GM21619 (cell line): Measurements from ENCODE around the gene WFDC5.
"Not testable (repeated sequence)": the region's sequence is repeated elsewhere in the genome, so short reads cannot be mapped to it uniquely, and the experiment has no call there.

Experiments
- ATAC-seq: cut with Tn5 transposase; IDR thresholded peaks from one replicate; pipeline ENCODE4 v1.9.1; 2021; ENCODE audit not compliant: unreplicated experiment

WFDC5 gene

GRCh38 chr20:45090481-45090880 lies 24.5 kb downstream of the WFDC5 start:
- no peak for ATAC-seq

GRCh38 chr20:45088247-45088646 lies 26.7 kb downstream of the WFDC5 start:
- no peak for ATAC-seq

- no peak for ATAC-seq
Observed at GRCh38 chr20:45087814-45088213, 27.2 kb downstream of the WFDC5 start.

- no peak for ATAC-seq
Observed at GRCh38 chr20:45087097-45087790, 27.7 kb downstream of the WFDC5 start.

- no peak for ATAC-seq
Observed at GRCh38 chr20:45085867-45086266, 29.1 kb downstream of the WFDC5 start.

GRCh38 chr20:45085289-45085688 lies 29.7 kb downstream of the WFDC5 start:
- ATAC-seq, result no peak

GRCh38 chr20:45083127-45083526 lies 31.8 kb downstream of the WFDC5 start:
- ATAC-seq, result no peak

- ATAC-seq, result no peak
Observed at GRCh38 chr20:45082468-45082867, 32.5 kb downstream of the WFDC5 start.

GRCh38 chr20:45080867-45081624 lies 33.9 kb downstream of the WFDC5 start:
- no peak for ATAC-seq

- no peak for ATAC-seq
Observed at GRCh38 chr20:45077559-45077958, 37.4 kb downstream of the WFDC5 start.

GRCh38 chr20:45073221-45073620 lies 41.8 kb downstream of the WFDC5 start:
- no peak for ATAC-seq

- no peak for ATAC-seq
Observed at GRCh38 chr20:45072066-45072465, 42.9 kb downstream of the WFDC5 start.

- ATAC-seq, result no peak
Observed at GRCh38 chr20:45070932-45071632, 43.9 kb downstream of the WFDC5 start.

GRCh38 chr20:45069261-45069660 lies 45.7 kb downstream of the WFDC5 start:
- ATAC-seq, result no peak

GRCh38 chr20:45067558-45067957 lies 47.4 kb downstream of the WFDC5 start:
- no peak for ATAC-seq

GRCh38 chr20:45067087-45067486 lies 47.9 kb downstream of the WFDC5 start:
- no peak for ATAC-seq

- no peak for ATAC-seq
Observed at GRCh38 chr20:45066372-45066771, 48.6 kb downstream of the WFDC5 start.

- no peak for ATAC-seq
Observed at GRCh38 chr20:45064812-45065211, 50.2 kb downstream of the WFDC5 start.

- ATAC-seq, result not testable (repeated sequence)
Observed at GRCh38 chr20:45063107-45063506, 51.9 kb downstream of the WFDC5 start.

GRCh38 chr20:45061244-45061643 lies 53.7 kb downstream of the WFDC5 start:
- no peak for ATAC-seq

GRCh38 chr20:45060294-45060693 lies 54.7 kb downstream of the WFDC5 start:
- ATAC-seq, result no peak
